Measurements from ENCODE around the gene NTMT1.
A peak's percentile ranks its signal among the peaks of the same experiment; 100 is the strongest.

NTMT1 gene

GRCh38 chr9:129615407-129616285 is 10.3 kb upstream of the NTMT1 start:
- TF ChIP-seq POLR2A (IDR thresholded peaks at IDR 0.05; ENCODE audit: low read depth, low read length): no peak
- DNase-seq (ENCODE audit: insufficient read length, low spot score) (no peak), FAIRE-seq (no peak)

GRCh38 chr9:129617167-129617566 is 8.8 kb upstream of the NTMT1 start:
- peak; percentile 91 for FAIRE-seq
- no peak for TF ChIP-seq POLR2A (IDR thresholded peaks at IDR 0.05; ENCODE audit: low read depth, low read length)
- peak; percentile 67 for DNase-seq (ENCODE audit: insufficient read length, low spot score)

- no peak for TF ChIP-seq POLR2A (IDR thresholded peaks at IDR 0.05; ENCODE audit: low read depth, low read length)
- no peak for FAIRE-seq
- no peak for DNase-seq (ENCODE audit: insufficient read length, low spot score)
These were observed 5.9 kb upstream of the NTMT1 start for GRCh38 chr9:129619787-129620668.

GRCh38 chr9:129620669-129621295 is 5.2 kb upstream of the NTMT1 start, which contains the start of gene C9orf50:
Gene C9orf50 (minus strand): TSS chr9:129621101. CDS start chr9:129620574, 527 bp downstream.
- no peak for DNase-seq (ENCODE audit: insufficient read length, low spot score)
- no peak for FAIRE-seq
- TF ChIP-seq POLR2A (IDR thresholded peaks at IDR 0.05; ENCODE audit: low read depth, low read length): no peak

GRCh38 chr9:129623331-129623730 is 2.6 kb upstream of the NTMT1 start:
- TF ChIP-seq POLR2A (IDR thresholded peaks at IDR 0.05; ENCODE audit: low read depth, low read length): no peak
- DNase-seq (ENCODE audit: insufficient read length, low spot score) (no peak), FAIRE-seq (no peak)

- TF ChIP-seq POLR2A (IDR thresholded peaks at IDR 0.05; ENCODE audit: low read depth, low read length): no peak
These were observed 1.7 kb upstream of the NTMT1 start for GRCh38 chr9:129624168-129624759.

GRCh38 chr9:129624947-129625346 is 1.0 kb upstream of the NTMT1 start:
- no peak for TF ChIP-seq POLR2A (IDR thresholded peaks at IDR 0.05; ENCODE audit: low read depth, low read length)
- FAIRE-seq (no peak), DNase-seq (ENCODE audit: insufficient read length, low spot score) (no peak)

More at GRCh38 chr9:129624168-129624759, 1.7 kb upstream of the NTMT1 start:
- DNase-seq (ENCODE audit: insufficient read length, low spot score) (peak; percentile 45), FAIRE-seq (no peak)

GRCh38 chr9:129626625-129627284 is 792 bp downstream of the NTMT1 start:
- no peak for DNase-seq (ENCODE audit: insufficient read length, low spot score)
- FAIRE-seq: no peak
- peak; percentile 21; the same call in 1 of the 2 replicates for TF ChIP-seq POLR2A (IDR thresholded peaks at IDR 0.05; ENCODE audit: low read depth, low read length)

- no peak for TF ChIP-seq POLR2A (IDR thresholded peaks at IDR 0.05; ENCODE audit: low read depth, low read length)
- FAIRE-seq (no peak), DNase-seq (ENCODE audit: insufficient read length, low spot score) (no peak)
These were observed 1.8 kb downstream of the NTMT1 start for GRCh38 chr9:129627556-129628440.

GRCh38 chr9:129628709-129629108 is 2.7 kb downstream of the NTMT1 start:
- no peak for FAIRE-seq
- no peak for TF ChIP-seq POLR2A (IDR thresholded peaks at IDR 0.05; ENCODE audit: low read depth, low read length)
- DNase-seq (ENCODE audit: insufficient read length, low spot score): no peak

- no peak for TF ChIP-seq POLR2A (IDR thresholded peaks at IDR 0.05; ENCODE audit: low read depth, low read length)
- DNase-seq (ENCODE audit: insufficient read length, low spot score) (no peak), FAIRE-seq (no peak)
These were observed 3.4 kb downstream of the NTMT1 start for GRCh38 chr9:129629251-129629820.

All from H54 (cell line).